HG02763 (cell line): ENCODE data around the gene RGS5.

Experiments
- ATAC-seq: cut with Tn5 transposase; IDR thresholded peaks from one replicate; pipeline ENCODE4 v1.9.1; 2021; ENCODE audit warnings: mild to moderate bottlenecking, moderate library complexity; ENCODE audit not compliant: unreplicated experiment

Gene RGS5

DNA sequence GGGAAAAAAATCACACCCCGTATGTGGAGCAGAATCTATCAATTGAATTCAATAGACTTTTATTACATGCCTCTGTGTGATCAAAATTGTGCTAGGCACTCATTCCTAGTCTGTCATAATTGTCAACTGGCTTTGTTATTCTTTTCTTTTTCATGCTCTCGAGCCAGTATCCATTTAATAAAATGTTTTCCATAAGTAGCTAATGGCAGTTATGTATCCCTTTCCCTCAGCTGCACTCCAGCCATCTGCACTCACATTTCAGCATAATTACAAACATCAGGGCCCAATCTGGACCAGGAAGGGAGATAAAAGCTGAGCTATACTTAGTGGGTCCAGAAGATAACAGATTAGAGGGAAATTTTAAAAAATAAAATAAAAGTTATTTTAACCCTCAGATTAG lies 15.9 kb downstream of the RGS5 start:
- no peak for ATAC-seq

DNA sequence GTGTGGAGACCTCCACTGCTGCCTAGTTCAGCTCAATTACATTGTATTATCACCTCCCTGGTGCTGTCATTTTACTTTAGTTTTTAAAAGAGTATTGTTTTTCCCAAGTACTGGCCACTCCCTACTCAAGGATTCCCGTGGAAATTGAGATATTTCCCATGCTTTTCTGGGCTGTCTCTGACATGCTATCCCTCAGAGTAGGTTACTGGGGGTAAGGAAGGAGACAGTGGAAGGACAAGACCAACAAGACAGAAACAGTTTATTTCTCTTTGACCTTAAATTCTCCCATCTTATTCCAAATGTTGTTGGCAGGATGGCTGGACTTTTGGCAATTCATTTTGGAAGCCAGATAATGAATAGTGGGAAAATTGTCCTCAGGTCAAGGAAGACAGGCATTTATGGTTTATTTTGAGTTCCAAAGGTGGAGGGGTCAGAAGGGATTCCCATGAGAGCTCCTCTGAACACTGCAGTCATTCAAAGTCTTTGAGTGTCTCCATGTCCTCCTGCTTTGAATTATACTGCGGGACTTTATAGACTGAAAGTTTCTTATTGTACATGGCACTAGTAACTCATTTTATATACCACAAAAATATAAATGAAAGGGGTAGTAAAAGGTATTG lies 20.3 kb downstream of the RGS5 start:
- ATAC-seq: no peak

DNA sequence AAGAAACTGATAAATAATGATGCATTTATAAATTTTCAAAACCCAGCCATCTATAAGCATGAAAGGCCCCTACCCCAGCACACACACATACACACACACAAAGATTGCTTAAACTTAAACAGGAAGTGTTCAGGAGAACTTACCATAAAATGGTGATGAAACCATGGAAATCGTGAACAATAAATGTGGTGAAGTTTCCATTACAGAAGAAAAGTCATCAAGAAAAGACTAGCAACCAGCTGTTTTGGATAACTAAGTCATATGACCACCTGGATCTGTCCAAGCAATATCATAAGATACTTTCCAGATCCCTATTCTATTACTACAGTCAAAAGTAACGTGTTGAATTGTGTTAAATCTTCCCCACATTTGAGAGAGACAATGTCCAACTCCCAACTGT lies 24.1 kb downstream of the RGS5 start:
- ATAC-seq: no peak

DNA sequence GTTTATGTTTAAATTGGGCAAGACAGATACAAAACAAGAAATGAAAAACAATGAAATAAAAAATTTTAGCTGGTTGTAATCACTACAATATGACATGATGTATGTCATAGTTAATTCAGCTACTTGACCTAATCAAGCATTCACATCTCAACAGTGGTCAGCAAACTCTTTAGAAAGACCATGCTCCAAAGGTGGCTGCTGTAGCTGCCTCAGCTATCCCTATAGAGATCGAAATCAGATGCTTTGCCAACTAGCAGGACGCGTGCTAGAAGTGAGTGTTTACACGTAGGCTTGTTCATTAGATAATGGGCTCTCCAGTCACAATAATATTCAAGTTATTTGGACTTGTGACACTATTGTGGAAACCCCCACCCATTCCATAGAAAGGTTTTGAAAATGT lies 25.9 kb downstream of the RGS5 start:
- ATAC-seq: no peak

DNA sequence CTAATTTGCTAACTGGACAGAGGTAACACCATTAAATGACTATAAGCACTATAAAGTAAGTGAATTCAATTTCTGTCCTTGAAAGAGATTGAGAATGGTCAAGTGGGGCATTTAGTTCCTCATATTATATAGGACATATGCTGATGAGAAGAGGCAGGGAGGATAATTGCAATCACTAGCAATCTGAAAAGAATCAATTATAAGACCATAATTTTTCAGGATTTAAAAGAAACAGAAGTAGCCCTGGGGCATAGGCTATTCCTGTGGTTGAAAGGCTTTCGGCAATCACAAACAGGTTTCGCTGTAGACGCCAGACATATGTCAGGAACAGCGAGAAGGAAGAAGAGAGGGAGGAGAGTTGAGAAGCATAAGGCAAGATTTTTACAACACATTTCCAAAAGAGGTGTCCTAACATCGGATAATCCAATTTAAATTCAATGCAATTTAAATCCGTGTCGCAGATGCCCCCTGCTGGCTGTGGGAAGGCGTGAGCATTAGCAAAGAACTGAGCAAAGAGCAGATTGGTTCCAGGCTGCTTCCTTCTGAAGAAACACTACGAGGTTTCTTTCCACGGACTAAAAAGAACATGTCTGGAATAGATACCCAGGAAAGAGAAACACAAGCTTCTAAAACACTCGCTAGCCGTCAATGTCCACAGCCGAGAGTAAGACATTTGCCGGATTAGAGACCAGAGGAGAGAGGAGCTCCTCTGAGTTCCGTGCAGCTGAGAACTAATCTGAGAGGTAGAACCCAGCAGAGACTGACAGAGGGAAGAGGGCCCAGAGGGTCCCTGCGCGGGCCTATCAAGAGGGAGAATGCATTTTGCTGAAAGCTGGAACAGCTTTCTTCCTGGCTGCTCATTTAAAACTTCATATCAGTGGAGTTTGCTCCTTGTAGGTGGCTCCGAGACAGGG lies 27.9 kb downstream of the RGS5 start:
- ATAC-seq: no peak

DNA sequence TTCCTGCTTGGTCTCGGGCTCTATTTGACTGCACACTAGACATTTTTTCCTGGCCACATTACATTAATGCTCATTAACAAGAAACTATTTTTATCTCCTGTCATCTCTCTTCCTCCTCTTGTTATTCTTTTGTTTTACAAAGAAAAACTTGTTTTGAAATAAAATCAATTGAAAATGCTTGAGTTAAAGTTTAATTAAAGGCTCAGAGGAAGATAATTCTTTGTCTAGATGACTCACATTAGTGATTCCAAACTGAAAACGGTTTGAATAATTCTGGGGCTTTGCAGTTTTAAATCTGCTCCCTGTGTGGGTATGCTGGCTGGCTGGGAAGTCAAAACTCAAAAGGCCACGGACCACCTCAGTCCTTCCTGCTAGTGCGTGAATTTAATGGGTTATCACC lies 29.6 kb downstream of the RGS5 start:
- ATAC-seq: no peak

DNA sequence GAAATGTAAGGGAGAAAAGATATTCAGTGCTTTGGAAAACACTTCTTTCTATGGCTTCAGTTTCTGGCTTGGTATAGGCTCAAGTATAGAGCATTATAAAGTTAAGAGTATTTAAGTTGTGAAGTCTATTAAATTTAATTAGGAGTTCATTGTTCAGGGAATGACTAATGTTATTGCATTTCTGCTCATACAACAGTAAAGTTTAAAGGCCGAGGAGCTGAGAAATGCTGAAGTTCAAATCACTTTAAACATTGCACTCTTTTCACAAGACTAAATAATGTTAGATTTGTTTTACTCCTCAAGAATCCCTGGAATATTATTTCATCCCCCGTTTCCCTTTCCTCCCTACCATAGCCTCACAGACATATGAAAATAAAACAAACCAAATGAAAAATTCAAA lies 30.1 kb downstream of the RGS5 start:
- ATAC-seq: no peak

DNA sequence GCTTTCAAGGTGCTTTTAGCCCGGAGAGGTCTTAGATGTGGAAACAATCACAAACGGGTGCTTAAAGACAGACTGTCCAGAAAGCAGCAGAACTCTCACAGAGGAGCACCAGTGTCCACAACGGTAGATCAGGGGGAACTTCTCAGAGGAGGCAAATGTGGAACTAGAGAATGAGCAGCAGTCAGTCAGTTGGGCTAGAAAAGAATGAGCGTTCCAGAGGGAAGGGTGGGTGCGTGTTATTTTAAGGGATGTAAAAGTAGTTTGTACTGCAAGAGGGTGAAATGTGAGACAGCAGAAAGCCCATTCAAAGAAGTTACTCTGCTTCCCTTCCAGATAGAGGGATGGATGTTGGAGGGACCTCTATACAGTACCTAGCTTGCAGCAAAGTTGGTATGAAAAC lies 30.9 kb downstream of the RGS5 start:
- ATAC-seq: no peak

DNA sequence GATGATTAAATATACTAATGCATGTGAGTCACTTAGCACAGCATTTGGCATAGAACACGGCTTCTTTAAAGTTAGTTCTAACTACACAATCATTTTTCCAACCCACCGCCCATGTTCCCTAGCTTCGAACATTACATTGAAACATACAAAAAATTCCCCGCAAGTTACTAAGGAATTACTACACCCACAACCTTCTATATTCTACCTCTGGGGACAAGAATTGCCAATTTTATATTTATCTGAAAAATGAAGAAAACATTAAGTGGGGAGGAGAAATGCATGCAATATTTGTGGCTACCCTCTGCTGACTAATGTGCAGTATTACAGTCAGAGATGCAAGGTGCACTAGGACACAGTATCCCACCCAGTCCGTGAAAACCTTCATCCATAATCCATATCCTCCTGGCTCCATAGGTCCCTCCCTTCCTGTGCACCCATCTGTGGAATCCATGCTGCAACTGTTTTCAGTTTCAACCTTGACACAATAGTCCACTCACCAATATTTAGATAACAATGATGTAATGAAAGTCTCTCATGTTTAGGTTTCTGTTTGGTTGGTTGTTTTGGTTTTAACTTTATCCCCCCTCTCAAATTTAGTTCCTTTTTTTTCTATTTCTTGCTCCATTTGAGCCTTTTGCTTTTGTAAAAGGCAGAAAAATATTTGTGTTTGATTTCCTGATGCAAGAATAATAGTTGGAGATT lies 31.6 kb downstream of the RGS5 start:
- ATAC-seq: no peak

DNA sequence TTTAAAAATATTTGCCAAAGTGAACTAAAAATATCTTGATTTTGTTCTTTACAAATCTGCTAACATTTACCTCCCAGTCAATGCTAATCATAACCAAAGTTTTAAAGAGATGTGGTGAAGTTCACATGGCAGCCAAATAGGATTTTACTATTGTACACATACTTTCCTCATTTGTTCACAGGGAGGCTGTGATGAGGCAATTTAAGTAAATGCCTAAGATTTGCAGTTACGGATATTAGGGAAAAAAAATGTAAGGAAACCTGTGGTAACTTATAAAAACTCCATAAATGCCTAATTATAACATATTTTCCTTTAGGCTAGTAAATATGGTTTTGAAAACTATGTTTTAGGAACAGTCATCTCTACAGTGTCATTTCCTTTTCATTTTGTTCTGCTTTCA lies 32.4 kb downstream of the RGS5 start:
- no peak for ATAC-seq

DNA sequence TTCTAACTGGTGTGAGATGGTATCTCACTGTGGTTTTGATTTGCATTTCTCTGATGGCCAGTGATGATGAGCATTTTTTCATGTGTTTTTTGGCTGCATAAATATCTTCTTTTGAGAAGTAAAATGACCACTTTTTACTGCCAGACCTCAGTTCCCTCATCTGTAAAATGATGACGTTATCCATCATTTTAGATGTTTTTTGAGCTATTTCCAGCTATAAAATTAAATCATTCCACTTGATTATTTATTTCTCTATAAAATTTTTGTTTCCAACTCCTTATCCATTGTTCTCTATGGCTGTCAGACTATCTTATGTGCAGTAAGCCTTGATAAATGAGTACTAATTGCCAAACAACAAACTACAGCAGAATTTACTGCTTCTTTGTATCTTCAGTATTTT lies 33.2 kb downstream of the RGS5 start:
- no peak for ATAC-seq

DNA sequence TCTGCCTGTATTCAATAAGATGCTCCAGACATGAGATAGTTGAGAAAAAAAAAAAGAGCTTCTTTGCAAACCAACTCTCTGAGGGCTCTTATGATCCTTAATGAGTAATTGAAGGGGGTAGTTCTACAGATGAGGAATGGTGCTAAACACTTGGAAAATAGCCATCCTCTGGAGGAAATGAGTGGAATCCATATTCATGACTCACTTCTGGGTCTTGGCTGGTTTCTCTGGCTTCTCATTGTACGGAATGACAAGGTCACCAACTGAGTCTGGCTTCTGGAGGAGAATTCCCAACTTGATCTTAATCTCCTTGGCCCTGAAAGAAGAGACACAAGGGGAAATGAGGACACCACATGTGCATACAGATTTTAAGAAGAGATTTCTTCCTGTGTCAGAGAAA lies 34.7 kb downstream of the RGS5 start:
- ATAC-seq: no peak

DNA sequence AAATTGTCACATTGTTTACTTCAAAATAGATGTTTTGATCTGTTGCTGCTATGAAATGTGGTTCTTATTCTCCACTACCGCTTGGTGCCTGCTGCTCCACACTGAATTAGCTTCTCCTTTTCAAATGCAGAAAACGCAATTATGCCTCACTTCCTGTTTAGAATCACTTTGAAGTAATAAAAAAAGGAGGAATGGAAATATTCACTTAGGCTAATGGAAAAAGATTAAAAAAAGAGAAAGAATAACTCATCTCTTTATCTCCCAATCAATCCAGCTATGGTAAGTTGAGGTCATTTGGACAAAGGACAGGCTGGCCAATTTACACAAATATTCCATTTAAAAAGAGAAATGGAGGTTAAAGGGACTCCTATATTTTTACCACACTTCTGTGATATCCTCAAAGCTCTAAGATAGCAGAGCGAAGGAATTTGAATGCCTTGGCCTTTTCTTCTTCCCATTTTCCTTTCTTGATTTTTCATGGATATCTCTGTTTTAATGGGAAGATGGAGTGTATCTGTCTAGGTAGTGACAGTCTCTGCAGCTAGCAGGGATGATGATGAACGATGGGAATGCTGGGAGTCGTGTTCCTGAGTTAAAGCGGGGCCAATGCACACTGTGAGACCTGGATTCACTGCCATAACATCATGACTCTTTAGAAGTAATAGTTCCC lies 35.7 kb downstream of the RGS5 start:
- no peak for ATAC-seq

DNA sequence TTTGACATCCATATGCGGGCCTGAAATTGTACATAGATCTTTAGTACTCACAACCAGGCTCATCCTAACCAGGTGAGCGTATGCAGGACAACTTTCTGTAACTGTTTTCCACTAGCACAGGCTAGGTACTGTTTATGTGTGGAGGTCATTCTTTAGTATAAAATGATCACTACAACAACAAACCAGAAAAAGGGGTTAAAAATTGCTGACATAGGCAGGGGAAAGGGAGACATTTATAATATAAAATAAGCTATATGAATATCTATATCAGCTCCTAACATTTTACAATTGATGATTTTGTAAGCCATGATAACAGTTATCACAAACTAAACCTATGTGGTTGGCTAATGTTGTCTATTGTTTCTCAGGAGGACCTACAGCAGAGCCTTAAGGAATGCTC lies 37.6 kb downstream of the RGS5 start:
- ATAC-seq: no peak

DNA sequence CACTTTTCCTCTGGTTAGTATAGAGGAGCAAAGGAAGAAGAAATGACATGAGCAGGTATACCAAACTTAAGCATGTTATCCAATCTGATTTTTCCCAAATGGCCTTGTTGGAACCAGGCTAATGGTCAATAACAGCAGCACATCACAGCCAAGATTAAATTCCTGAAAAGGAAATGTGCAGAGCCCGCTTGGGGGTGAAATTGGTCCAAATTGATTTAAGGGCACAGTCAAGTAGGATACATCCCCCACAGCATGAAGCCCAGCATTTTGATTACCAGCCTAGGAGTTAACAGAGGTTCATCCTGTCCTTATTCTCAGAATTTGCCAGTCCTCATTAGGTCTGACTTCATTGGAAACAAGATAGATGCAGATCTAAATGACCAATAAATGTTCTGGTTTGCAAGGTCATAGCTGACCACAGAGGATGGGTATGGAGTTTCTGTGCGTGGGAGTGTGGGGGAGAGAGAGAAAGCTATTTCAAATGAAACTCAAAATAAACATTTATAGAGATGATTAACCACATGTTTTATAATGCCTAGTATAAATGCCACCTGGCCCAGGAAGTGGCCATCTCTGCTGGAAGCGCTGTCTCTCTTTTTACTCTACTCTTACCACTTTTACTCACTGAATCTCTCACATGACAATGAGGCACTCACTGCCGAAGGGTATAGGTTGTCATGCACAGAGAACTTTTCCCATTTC lies 38.7 kb downstream of the RGS5 start:
- ATAC-seq: no peak

DNA sequence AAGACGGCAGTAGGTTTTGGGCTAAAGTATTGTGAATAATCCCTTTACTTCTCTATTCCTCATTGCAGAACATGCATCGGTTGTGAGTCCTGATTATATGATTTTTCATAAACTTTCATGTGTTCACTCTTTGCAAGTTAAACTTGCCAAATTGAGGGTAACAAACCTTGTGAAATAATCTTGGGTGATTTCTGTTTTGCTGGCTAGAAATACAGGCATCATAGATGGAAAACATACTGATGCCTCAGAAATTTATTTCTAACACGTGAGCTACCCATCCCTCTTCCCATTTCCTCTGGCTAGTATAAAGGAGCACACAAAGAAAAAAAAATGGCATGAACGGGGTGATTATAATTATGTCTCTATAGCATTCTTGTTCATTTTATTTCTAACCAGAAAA lies 39.6 kb downstream of the RGS5 start:
- ATAC-seq: no peak

DNA sequence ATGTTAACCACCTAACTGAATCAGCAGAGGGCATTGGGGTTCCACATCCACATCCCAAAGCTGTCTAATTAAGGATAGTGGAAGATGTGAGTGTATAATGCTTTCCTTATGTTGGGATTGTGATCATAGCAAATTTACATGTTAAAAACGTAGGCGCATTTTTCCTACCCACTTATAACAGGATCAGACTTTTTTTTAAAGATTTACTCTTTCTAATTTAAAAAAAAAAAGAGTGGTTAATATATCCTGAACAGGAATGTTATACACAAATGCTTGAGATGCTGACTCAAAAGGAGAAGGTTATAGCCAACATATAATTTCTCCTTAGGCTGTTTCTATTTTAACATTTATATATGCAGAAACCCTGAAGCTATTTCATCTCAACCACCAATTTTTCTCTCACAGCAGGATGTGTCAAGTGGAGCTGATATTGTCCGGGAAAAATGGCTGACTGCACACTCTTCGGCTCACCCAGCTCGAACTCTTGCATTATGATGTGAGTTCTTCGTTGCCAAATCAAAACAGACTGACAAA lies 40.3 kb downstream of the RGS5 start:
- ATAC-seq: no peak

DNA sequence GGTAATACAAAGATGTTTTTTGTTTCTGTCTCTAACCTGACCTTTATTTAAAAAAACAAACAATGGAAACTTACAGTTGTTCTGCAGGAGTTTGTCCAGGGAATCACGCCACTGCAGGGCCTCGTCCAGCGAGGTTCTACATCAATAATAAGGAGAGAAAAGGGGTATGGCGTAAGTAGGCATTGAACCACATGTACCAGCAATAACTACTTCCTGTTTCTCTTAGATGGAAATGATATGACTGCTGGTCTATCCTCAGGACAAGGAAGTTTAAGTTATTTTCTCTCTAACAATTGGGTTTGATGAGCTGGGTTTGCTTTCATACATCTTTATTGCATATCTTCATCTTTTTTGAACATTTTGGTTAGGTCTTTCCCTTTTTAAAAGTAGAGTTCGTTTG lies 40.9 kb downstream of the RGS5 start:
- ATAC-seq: no peak

DNA sequence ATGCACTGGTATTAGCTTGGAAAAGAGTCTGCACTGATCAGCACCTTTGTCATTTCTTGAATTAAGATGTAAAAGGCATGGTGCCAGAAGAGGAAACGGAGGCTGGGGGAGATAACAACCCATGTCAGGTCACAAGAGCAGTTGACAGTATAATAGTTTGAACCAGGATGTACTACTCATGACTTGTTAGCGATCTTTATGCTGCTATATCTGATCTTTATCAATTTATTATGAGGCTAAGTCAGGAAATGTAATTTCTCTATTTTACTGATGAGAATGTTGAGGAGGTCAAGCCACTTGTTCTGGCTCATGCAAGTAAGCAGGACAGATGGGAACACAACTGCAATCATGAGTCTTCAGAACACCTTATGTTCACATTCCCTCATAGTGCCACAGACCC lies 41.4 kb downstream of the RGS5 start:
- no peak for ATAC-seq

DNA sequence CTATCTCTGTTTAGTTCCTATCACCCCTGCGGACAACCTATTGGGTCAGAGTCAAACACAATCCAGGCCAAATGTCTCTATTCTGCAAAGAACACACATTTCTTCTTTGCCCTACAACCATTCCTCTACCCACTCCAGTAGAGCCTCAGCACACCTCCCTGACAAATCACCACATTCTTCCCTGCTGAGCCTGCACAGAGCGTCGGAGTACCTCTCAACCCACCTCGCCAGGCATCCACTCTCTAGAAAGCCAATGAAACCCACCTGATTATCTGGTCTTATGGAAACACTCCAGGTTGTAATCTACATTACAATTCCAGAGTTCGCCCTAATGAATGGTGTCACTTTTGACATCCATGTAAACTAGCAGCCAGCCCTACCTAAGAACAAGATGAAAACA lies 47.1 kb downstream of the RGS5 start:
- ATAC-seq: no peak

DNA sequence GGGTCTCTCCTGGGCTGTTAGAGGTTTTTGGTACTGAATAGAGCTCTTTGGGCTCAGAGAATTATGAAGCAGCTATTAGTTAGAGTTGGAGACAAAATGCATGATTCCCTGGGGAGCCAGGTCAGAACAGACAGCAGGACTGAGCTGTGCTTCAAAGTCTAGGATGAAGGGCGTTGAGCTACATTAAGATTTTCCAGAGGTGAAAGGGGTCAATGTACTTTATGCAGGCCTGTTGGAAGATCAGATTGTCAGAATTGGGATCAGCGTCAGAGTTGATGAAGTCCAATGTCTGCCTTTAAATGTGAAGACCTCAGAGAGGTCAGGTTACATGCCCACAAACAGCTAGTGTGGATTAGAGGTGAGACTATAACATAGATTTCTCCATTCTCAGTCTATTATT lies 53.8 kb downstream of the RGS5 start:
- no peak for ATAC-seq
